ENCODE results near the gene NCKAP5.
"Not testable (repeated sequence)": the region's sequence is repeated elsewhere in the genome, so short reads cannot be mapped to it uniquely, and the experiment has no call there.

Gene NCKAP5

DNA sequence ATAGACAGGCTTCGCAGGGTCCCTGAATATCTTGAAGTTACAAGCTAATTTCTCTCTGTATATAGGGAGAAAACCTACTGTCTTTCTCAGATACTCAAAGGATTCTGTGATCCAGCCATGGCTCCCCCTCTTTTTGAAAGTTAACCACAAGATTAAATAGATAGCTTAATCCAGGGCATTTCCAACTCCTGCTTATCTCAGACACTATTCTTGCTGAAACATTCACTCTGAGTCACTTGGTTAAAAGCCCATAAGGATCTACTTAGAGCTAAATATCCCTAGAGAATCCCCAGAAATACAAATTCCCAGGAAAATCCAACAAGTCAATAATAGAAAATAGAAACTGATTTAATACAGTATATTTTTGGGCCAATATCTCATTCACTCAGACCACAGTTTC lies 719.1 kb downstream of the NCKAP5 start:
- no peak for DNase-seq

DNA sequence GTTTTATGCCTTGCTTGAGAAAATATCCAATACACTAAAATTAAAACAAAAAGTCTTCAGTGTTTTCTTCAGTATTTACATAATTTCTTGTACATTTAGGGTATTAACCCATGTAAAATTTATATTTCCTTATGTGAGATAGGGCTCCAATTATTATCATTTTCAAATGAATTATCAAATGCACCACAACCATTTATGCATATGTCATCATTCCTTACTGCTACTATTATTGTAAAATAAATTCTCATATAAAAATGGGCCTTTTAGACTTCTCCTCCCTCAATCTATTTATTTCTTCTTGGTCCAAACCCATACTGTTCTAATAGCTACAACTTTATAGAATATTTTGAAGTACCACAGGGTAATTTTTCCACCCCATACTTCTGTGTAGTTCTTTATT lies 722.9 kb downstream of the NCKAP5 start:
- DNase-seq = no peak

- DNase-seq = no peak
Measured at GRCh38 chr2:132844585-132844984, 723.7 kb downstream of the NCKAP5 start.

- DNase-seq = no peak
Measured at GRCh38 chr2:132837769-132838168, 730.5 kb downstream of the NCKAP5 start.

GRCh38 chr2:132830321-132830827 lies 737.9 kb downstream of the NCKAP5 start:
- no peak for DNase-seq

DNA sequence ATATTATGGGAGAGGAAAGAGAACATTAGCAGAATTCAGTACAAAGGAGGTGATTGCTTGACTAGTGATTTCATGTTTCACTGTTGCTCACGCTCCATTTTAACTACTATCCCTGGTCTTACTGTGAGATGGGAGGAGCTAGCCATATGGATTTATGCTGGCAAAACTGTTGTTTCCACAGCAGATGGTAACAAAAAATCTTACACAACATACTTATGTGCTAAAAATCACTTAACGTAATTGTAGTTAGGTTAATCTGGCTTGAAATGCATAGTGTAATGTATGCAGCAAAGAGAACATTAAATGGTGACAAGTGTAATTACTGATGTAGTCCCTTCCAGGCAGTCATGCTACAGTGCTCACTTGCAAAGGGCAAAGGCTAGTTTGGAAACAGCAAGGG lies 742.7 kb downstream of the NCKAP5 start:
- DNase-seq = no peak

- no peak for DNase-seq
Measured at GRCh38 chr2:132824716-132825115, 743.5 kb downstream of the NCKAP5 start.

- no peak for DNase-seq
Measured at GRCh38 chr2:132816234-132816633, 752.0 kb downstream of the NCKAP5 start.

DNA sequence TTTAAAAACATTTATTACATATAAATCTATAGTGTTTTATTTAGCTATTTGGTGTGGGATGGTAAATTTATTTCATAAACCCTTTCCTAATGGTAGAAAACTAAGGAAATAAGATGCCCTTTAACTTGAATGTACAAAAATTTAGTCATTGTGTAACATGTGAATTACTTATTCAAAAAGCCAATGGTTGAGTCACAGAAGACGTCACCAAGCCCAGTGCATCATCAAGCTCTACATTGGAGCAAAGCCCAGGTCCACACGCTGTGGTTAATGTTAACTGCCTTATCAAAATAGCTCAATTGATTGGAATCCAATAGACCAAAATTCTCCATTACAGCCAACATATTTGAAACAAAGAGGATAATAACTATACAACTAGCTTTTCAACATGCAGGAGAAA lies 752.7 kb downstream of the NCKAP5 start:
- DNase-seq = no peak

DNA sequence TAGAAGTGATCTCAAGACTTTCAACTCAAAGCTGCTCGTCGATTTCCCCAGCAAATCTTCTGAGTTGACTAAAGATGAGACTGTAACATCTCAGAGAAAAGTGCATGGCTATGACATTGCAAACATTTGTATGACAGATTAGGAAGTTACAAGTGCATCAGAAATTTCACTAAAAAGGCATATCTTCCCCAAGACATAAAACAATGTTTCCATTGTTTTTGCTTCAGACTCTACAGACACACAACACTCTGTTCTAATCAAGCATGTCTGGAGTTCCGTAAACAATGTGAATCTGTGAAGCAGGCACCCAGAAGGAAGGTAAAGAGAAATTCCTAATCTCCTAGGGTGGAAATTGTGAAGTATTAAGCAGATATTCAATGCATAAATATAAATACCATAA lies 753.6 kb downstream of the NCKAP5 start:
- DNase-seq = no peak

- no peak for DNase-seq
Measured at GRCh38 chr2:132813422-132813821, 754.8 kb downstream of the NCKAP5 start.

- DNase-seq = no peak
Measured at GRCh38 chr2:132811148-132811915, 756.9 kb downstream of the NCKAP5 start.

- DNase-seq = not testable (repeated sequence)
Measured at GRCh38 chr2:132809962-132810361, 758.3 kb downstream of the NCKAP5 start.

- no peak for DNase-seq
Measured at GRCh38 chr2:132804051-132804450, 764.2 kb downstream of the NCKAP5 start.

DNA sequence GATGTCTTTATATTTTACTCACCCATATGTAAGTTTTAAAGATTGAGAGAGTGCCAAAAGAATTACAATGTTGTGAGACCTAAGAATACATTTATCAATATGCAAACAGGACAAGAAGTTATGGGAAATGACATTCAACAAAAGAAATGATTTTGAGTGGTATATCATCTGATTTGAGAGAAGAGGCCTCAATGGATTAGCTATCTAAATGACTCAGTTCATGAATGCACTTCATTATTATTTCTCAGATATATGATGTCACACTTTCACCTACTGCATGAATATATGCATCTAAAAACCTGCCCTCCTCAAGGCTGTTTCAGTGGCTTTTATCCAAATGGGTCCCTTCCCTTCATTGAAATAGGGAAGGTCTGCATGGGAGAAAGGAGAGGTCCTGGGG lies 769.9 kb downstream of the NCKAP5 start:
- DNase-seq = no peak

DNA sequence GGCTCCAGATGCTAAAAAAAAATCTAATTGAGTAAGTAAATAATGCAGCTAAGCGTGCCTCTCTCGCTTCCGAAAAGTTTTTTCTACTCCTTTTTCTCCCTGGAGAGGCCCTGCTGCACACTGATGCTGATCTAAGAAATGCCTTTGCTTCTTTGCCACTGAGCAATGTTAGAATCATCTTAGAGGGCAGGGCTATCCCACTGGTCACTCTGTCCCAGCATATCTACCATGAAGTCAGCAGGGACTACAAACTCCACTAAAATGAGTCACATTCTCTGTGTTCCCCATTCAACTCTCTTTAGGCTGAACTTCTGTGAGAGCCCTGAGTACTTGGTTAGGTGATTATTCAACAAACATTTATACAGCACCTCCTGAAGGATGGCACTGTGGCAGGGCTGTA lies 770.7 kb downstream of the NCKAP5 start:
- DNase-seq = no peak

DNA sequence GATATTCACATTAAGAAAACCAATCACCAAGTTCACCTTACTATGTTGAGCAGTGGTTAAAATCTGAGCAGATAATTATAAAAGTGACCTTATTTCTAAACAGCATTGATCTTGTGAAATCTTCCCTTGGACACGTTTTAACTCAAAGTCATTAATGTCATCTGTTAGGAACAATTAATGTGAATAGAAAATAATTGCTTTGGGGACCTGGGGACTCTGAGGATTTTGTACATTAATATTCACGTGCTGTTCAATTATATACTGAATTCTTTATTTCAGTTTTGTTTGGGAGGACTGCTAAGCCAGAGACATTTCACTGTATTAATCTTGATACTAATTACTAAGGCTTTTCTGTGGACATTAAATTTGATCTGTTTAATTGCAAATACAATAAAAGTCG lies 771.2 kb downstream of the NCKAP5 start:
- DNase-seq = no peak

DNA sequence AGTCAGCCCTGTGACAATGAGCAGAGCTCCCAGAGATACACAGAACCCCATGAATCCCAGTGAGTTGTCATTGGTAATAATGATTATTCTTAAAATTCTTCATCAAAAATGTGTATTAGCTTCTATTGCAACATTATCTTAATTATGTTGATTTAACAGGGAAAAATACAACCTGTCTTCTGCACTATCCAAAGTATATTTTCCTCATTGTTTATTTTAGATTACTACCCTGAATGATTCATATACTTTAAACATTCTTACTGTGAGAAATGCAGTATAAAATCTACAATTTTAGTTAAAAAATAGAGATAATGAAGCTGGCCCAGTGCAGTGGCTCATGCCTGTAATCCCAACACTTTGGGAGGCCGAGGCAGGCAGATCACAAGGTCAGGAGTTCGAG lies 773.0 kb downstream of the NCKAP5 start:
- DNase-seq = no peak

DNA sequence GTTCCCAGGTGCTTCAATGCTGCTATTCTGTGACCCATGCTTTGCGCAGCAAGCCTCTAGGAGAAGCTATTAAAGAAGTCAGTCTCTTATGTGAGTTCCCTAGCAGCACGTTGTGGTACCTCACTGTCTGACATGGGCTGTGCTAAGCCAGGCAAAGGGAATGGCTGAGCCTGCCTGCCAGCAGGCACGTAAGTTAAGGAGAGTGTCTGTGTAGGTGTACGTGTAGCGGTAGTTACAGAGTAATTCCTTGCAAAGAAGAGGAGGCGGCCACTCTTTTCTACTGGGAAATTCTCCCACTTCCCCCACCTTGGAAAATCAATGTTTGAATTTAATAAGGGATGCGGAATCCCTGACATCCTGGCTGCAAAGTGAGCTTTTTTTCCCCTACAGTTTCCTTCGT lies 774.7 kb downstream of the NCKAP5 start:
- no peak for DNase-seq

- DNase-seq = no peak
Measured at GRCh38 chr2:132790207-132790785, 778.0 kb downstream of the NCKAP5 start.

- DNase-seq = no peak
Measured at GRCh38 chr2:132789066-132789465, 779.2 kb downstream of the NCKAP5 start.

- DNase-seq = no peak
Measured at GRCh38 chr2:132788310-132788838, 779.9 kb downstream of the NCKAP5 start.

- no peak for DNase-seq
Measured at GRCh38 chr2:132783883-132784282, 784.4 kb downstream of the NCKAP5 start.

DNA sequence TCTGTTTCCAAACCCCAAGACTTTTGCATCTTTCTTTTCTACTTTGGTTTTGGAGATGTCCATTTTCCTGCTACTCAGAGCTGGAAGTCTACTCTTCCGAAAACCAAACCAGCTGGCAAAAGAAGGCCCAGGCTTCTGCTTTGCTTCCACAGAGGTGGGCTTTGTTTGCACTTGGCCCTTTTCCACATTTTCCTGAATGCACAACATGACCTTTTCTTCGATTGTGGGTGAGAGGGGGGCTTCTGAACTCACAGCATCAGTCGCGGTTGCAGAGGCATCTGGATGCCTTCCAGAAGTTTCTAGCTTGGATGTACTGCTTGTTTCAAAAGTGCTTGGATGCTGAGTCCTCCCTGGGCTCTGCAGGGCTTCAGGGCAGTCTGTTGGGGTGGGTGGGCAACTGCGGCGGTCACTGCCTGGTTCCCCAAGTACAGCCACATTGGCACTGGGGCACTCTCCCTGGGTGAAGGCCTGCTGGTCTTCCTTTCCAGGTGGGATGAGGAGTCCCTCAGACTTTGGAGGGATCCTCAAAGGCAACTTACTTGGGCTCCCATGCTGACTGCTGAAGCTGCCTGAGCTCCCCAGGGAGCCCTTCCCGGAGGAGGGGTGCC lies 786.0 kb downstream of the NCKAP5 start:
- no peak for DNase-seq
